Measurements from ENCODE around the gene LTC4S.

- TF ChIP-seq CTCF (IDR thresholded peaks at IDR 0.05; ENCODE audit: borderline replicate concordance, extremely low read depth, low read length, poor library complexity, severe bottlenecking) (no peak), EZH2 (IDR thresholded peaks at IDR 0.05; ENCODE audit: borderline replicate concordance, low read depth, low read length, severe bottlenecking) (no peak)
Measured at GRCh38 chr5:179781846-179782245, 11.9 kb upstream of the LTC4S start.
